H9 (cell line): ENCODE results near the gene OR6K6. TPM values are rescaled to one million over a fixed set of nuclear protein-coding genes. Genes with fewer than 3 reads are reported as not detected.

Source experiments
- DNase-seq: peaks from one replicate; pipeline ENCODE4 v3.0.0-alpha.2; 2017
- H2AFZ ChIP-seq: one replicate; pipeline ENCODE4 v1.6.1; 2013; ENCODE audit warnings: mild to moderate bottlenecking, low read length, control low read depth, moderate library complexity
- H2AK5ac ChIP-seq: 2 replicates; pipeline ENCODE4 v1.6.1; 2013; ENCODE audit warnings: low read length, control low read depth, mixed read lengths; ENCODE audit not compliant: insufficient read length
- H2BK120ac ChIP-seq: one replicate; pipeline ENCODE4 v1.6.1; 2013; ENCODE audit warnings: low read depth, mild to moderate bottlenecking, low read length, control low read depth, inconsistent platforms; ENCODE audit not compliant: poor library complexity, severe bottlenecking
- H2BK12ac ChIP-seq: 2 replicates; pipeline ENCODE4 v1.6.1; 2013; ENCODE audit warnings: low read length, control low read depth, mixed read lengths, low read depth; ENCODE audit not compliant: insufficient read length
- H2BK15ac ChIP-seq: 2 replicates; pipeline ENCODE4 v1.6.1; 2013; ENCODE audit warnings: low read depth, low read length, control low read depth
- H2BK20ac ChIP-seq: one replicate; pipeline ENCODE4 v1.6.1; 2013; ENCODE audit warnings: low read depth, mild to moderate bottlenecking, low read length, control low read depth, inconsistent platforms; ENCODE audit not compliant: poor library complexity, severe bottlenecking
- H2BK5ac ChIP-seq: 2 replicates; pipeline ENCODE4 v1.6.1; 2013; ENCODE audit warnings: low read length, control low read depth, mixed read lengths; ENCODE audit not compliant: insufficient read length
- H3K14ac ChIP-seq: 2 replicates; pipeline ENCODE4 v1.6.1; 2013; ENCODE audit warnings: low read length, control low read depth; ENCODE audit not compliant: insufficient read depth
- H3K18ac ChIP-seq: 2 replicates; pipeline ENCODE4 v1.6.1; 2013; ENCODE audit warnings: low read depth, mild to moderate bottlenecking, mixed read lengths, low read length, control low read depth; ENCODE audit not compliant: insufficient read length
- H3K23ac ChIP-seq: 2 replicates; pipeline ENCODE4 v1.6.1; 2013; ENCODE audit warnings: low read length, control low read depth, mixed read lengths, low read depth; ENCODE audit not compliant: insufficient read length
- H3K23me2 ChIP-seq: 2 replicates; pipeline ENCODE4 v1.6.1; 2013; ENCODE audit warnings: low read depth, mild to moderate bottlenecking, mixed read lengths, low read length, control low read depth; ENCODE audit not compliant: insufficient read length, poor library complexity, severe bottlenecking
- H3K27ac ChIP-seq: 2 replicates; pipeline ENCODE4 v1.5.1; 2013; ENCODE audit warnings: low read length, control low read depth, mixed read lengths, low read depth; ENCODE audit not compliant: insufficient read length
- H3K27me3 ChIP-seq: 2 replicates; pipeline ENCODE4 v1.6.1; 2013; ENCODE audit warnings: low read length, control low read depth, inconsistent platforms; ENCODE audit not compliant: insufficient read depth
- H3K4ac ChIP-seq: 2 replicates; pipeline ENCODE4 v1.6.1; 2013; ENCODE audit warnings: low read depth, mild to moderate bottlenecking, control low read depth, inconsistent platforms, low read length, moderate library complexity
- H3K4me1 ChIP-seq: 2 replicates; pipeline ENCODE4 v1.6.1; 2013; ENCODE audit warnings: low read length, control low read depth, inconsistent platforms; ENCODE audit not compliant: insufficient read depth
- H3K4me2 ChIP-seq: 2 replicates; pipeline ENCODE4 v1.6.1; 2013; ENCODE audit warnings: low read length, control low read depth, mixed read lengths; ENCODE audit not compliant: insufficient read length, insufficient read depth
- H3K56ac ChIP-seq: 2 replicates; pipeline ENCODE4 v1.6.1; 2013; ENCODE audit warnings: low read depth, mild to moderate bottlenecking, mixed read lengths, low read length, control low read depth; ENCODE audit not compliant: insufficient read length
- H3K79me1 ChIP-seq: 2 replicates; pipeline ENCODE4 v1.6.1; 2013; ENCODE audit warnings: low read depth, mild to moderate bottlenecking, moderate library complexity, low read length, control low read depth, inconsistent platforms; ENCODE audit not compliant: insufficient read depth, poor library complexity, severe bottlenecking
- H3K79me2 ChIP-seq: 2 replicates; pipeline ENCODE4 v1.6.1; 2013; ENCODE audit warnings: low read length, control low read depth, inconsistent platforms; ENCODE audit not compliant: insufficient read depth
- H3K9ac ChIP-seq: 2 replicates; pipeline ENCODE4 v1.6.1; 2013; ENCODE audit warnings: low read length, control low read depth, mixed read lengths; ENCODE audit not compliant: insufficient read length; ENCODE audit errors: extremely low read depth
- H3K9me3 ChIP-seq: one replicate; pipeline ENCODE4 v1.6.1; 2013; ENCODE audit warnings: low read depth, low read length, inconsistent platforms; ENCODE audit not compliant: control insufficient read depth
- H3T11ph ChIP-seq: one replicate; pipeline ENCODE4 v1.6.1; 2013; ENCODE audit warnings: mild to moderate bottlenecking, low read length, control low read depth, inconsistent platforms
- H4K20me1 ChIP-seq: one replicate; pipeline ENCODE4 v1.6.1; 2013; ENCODE audit not compliant: control insufficient read depth, insufficient read length, insufficient read depth
- H4K5ac ChIP-seq: 2 replicates; pipeline ENCODE4 v1.6.1; 2013; ENCODE audit warnings: low read depth, mild to moderate bottlenecking, mixed read lengths, low read length, control low read depth; ENCODE audit not compliant: insufficient read length
- H4K8ac ChIP-seq: replicated peaks from 2 replicates; pipeline ENCODE4 v1.6.1; 2013; ENCODE audit warnings: low read length, control low read depth, mixed read lengths, low read depth; ENCODE audit not compliant: insufficient read length
- H4K91ac ChIP-seq: 2 replicates; pipeline ENCODE4 v1.6.1; 2013; ENCODE audit warnings: low read depth, mild to moderate bottlenecking, moderate library complexity, mixed read lengths, low read length, control low read depth; ENCODE audit not compliant: insufficient read length
- H3K27ac Mint-ChIP-seq, 3 experiments: 2 replicates in 2 of 3; 3 replicates in 1 of 3; pipeline ENCODE4 v1.8.0; 2020 to 2021; ENCODE audit warnings: mixed read lengths in 3 of 3, mild to moderate bottlenecking in 1 of 3, moderate library complexity in 1 of 3
- H3K27me3 Mint-ChIP-seq: 2 replicates; pipeline ENCODE4 v1.8.0; 2021; ENCODE audit warnings: low read depth, mild to moderate bottlenecking, moderate library complexity, mixed read lengths
- H3K36me3 Mint-ChIP-seq, 3 experiments: 2 replicates in 2 of 3; 3 replicates in 1 of 3; pipeline ENCODE4 v1.8.0; 2020 to 2021; ENCODE audit warnings: low read depth in 3 of 3, mixed read lengths in 3 of 3; ENCODE audit not compliant: insufficient read depth in 1 of 3
- H3K4me1 Mint-ChIP-seq, 2 experiments: 2 replicates each; pipeline ENCODE4 v1.8.0; 2020; ENCODE audit warnings: mixed read lengths in 2 of 2
- H3K4me3 Mint-ChIP-seq, 2 experiments: 2 replicates in 1 of 2; 3 replicates in 1 of 2; pipeline ENCODE4 v1.8.0; 2020 to 2021; ENCODE audit warnings: mild to moderate bottlenecking in 2 of 2, mixed read lengths in 2 of 2, moderate library complexity in 1 of 2
- H3K9me3 Mint-ChIP-seq, 2 experiments: 2 replicates in 1 of 2; 3 replicates in 1 of 2; pipeline ENCODE4 v1.8.0; 2020; ENCODE audit warnings: mild to moderate bottlenecking in 2 of 2, mixed read lengths in 2 of 2, moderate library complexity in 1 of 2
- WGBS: extraction: QIAGEN DNeasy Blood & Tissue Kit; methylation state at CpG from one replicate; pipeline ENCODE4 v1.1.7; 2013; ENCODE audit warnings: missing lambda C conversion rate, low lambda C conversion rate, mixed read lengths; ENCODE audit not compliant: insufficient read length; ENCODE audit errors: extremely low coverage; 5-methylcytosine and 5-hydroxymethylcytosine counted together
- total RNA-seq: library from RNA; stranded (reverse); gene quantifications from 2 replicates; pipeline ENCODE4 v1.2.1, GENCODE V29; 2021
- TF ChIP-seq, protein P1 (sequence below): fragments of 200-600 bp; sonication (generic); conservative IDR thresholded peaks from 3 replicates; pipeline ENCODE4 v1.8.0; 2021; ENCODE audit warnings: antibody characterized with exemption, mild to moderate bottlenecking

The OR6K6 gene
- total RNA-seq, 1 experiment from 2014 or later, result not detected

- Histone ChIP-seq H3K56ac (no peak overlapping the region), H3K4me1 (no peaks in the 10 kb centered on the region), H3K79me2 (no peaks in the 10 kb centered on the region), H3K27me3 (no peaks in the 10 kb centered on the region), H3K23ac (no peak overlapping the region), H2AFZ (no peak overlapping the region), H4K91ac (no peak overlapping the region), H2BK12ac (no peak overlapping the region), H3K79me1 (no peaks in the 10 kb centered on the region), H3K23me2 (no peaks in the 10 kb centered on the region), H4K8ac (no peak overlapping the region), H3K4ac (no peak overlapping the region), H2AK5ac (no peak overlapping the region), H3T11ph (no peak overlapping the region), H3K9me3 (no peaks in the 10 kb centered on the region), H2BK15ac (no peak overlapping the region), H4K5ac (no peak overlapping the region), H3K18ac (no peak overlapping the region), H2BK120ac (no peak overlapping the region), H2BK5ac (no peak overlapping the region), H3K14ac (no peak overlapping the region), H3K4me2 (no peak overlapping the region), H3K27ac (no peak overlapping the region), H2BK20ac (no peak overlapping the region), H3K9ac (no peak overlapping the region), H4K20me1 (no peaks in the 10 kb centered on the region)
- H3K36me3 Mint-ChIP-seq, result no peaks in the 10 kb centered on the region
- DNase-seq, result no peak
- no CpG with 5 or more reads among the region's 6 CpGs for WGBS
- TF ChIP-seq, protein P1, sequence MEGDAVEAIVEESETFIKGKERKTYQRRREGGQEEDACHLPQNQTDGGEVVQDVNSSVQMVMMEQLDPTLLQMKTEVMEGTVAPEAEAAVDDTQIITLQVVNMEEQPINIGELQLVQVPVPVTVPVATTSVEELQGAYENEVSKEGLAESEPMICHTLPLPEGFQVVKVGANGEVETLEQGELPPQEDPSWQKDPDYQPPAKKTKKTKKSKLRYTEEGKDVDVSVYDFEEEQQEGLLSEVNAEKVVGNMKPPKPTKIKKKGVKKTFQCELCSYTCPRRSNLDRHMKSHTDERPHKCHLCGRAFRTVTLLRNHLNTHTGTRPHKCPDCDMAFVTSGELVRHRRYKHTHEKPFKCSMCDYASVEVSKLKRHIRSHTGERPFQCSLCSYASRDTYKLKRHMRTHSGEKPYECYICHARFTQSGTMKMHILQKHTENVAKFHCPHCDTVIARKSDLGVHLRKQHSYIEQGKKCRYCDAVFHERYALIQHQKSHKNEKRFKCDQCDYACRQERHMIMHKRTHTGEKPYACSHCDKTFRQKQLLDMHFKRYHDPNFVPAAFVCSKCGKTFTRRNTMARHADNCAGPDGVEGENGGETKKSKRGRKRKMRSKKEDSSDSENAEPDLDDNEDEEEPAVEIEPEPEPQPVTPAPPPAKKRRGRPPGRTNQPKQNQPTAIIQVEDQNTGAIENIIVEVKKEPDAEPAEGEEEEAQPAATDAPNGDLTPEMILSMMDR, result no peak
- H3K4me1 Mint-ChIP-seq, result no peaks in the 10 kb centered on the region
- H3K9me3 Mint-ChIP-seq, result no peaks in the 10 kb centered on the region
- no peaks in the 10 kb centered on the region; the same call in 1 of the 2 replicates for H3K27me3 Mint-ChIP-seq
- H3K27ac Mint-ChIP-seq, result no peak overlapping the region
- H3K4me3 Mint-ChIP-seq, result no peak overlapping the region
Measured at GRCh38 chr1:158717344-158717743, 37.2 kb upstream of the OR6K6 start.
